Ascending aorta (tissue), 2 donors: ENCODE results near the gene B4GALNT3. TPM values are rescaled to one million over a fixed set of nuclear protein-coding genes. Genes with fewer than 3 reads are reported as not detected.

Source experiments
- DNase-seq, 2 donors: peaks; one replicate each; pipeline ENCODE4 v3.0.0-alpha.2; 2019; ENCODE audit warnings: low spot score in 2 of 2
- H3K27ac ChIP-seq, 2 donors: fragments of 200-600 bp; sonication (generic); one replicate each; pipeline ENCODE4 v1.5.1; 2016 to 2017; ENCODE audit warnings: mild to moderate bottlenecking in 1 of 2
- H3K27me3 ChIP-seq: fragments of 200-600 bp; sonication (generic); one replicate; pipeline ENCODE4 v1.5.1; 2017
- H3K36me3 ChIP-seq, 2 donors: fragments of 200-600 bp; sonication (generic); one replicate each; pipeline ENCODE4 v1.5.1; 2016
- H3K4me1 ChIP-seq, 2 donors: fragments of 200-600 bp; sonication (generic); one replicate each; pipeline ENCODE4 v1.5.1; 2016 to 2017; ENCODE audit warnings: mild to moderate bottlenecking in 1 of 2
- H3K4me3 ChIP-seq, 2 donors: fragments of 200-600 bp; sonication (generic); one replicate each; pipeline ENCODE4 v1.5.1; 2016 to 2017; ENCODE audit warnings: mild to moderate bottlenecking in 1 of 2
- H3K9me3 ChIP-seq, 2 donors: fragments of 200-600 bp; sonication (generic); one replicate each; pipeline ENCODE4 v1.5.1; 2016
- intact Hi-C: fragments of 100-400 bp; cut with DNase I; formaldehyde crosslinking; loops from one replicate; pipeline ENCODE4 v1.15.1; 2023
- total RNA-seq: library from RNA; depleted of rRNA; stranded (reverse); fragments of >200 nt; gene quantifications from one replicate; pipeline ENCODE4 v1.1.0, GENCODE V29; 2016
- TF ChIP-seq, protein P1 (sequence below), 3 experiments: fragments of 200-600 bp in 2 of 3; fragments of 450-650 bp in 1 of 3; sonication (generic) in 2 of 3; IDR thresholded peaks; one replicate each; pipeline ENCODE4 v1.5.1; 2016 to 2019; ENCODE audit warnings: antibody characterized with exemption in 3 of 3, mild to moderate bottlenecking in 1 of 3, moderate library complexity in 1 of 3

B4GALNT3 gene
- total RNA-seq, 1 donor from 2014 or later, result 10.4 TPM

DNA sequence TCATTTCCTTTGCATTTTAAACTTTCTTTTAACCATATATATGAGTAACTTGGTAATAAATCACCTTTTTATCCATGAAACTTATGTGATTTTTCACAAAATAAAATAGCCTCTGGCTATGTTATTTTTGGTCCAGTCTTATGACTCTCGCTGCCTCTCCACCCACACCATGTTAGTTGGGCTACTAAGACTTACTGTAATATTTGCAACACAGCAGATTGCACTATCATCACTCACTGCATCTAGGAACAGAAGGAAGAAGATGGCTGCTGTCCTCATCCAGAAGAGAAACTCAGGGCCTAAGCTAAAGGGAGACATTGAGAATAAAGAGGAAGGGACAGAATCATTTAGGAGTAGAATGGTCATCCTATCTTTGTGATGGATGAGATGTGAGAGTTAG, 12.6 kb upstream of the B4GALNT3 start:
- Histone ChIP-seq H3K9me3 (no peaks in the 10 kb centered on the region), H3K27ac (no peak overlapping the region), H3K27me3 (no peaks in the 10 kb centered on the region), H3K4me1 (no peaks in the 10 kb centered on the region), H3K36me3 (no peaks in the 10 kb centered on the region), H3K4me3 (no peak overlapping the region)
- DNase-seq, result no peak
- TF ChIP-seq, protein P1, sequence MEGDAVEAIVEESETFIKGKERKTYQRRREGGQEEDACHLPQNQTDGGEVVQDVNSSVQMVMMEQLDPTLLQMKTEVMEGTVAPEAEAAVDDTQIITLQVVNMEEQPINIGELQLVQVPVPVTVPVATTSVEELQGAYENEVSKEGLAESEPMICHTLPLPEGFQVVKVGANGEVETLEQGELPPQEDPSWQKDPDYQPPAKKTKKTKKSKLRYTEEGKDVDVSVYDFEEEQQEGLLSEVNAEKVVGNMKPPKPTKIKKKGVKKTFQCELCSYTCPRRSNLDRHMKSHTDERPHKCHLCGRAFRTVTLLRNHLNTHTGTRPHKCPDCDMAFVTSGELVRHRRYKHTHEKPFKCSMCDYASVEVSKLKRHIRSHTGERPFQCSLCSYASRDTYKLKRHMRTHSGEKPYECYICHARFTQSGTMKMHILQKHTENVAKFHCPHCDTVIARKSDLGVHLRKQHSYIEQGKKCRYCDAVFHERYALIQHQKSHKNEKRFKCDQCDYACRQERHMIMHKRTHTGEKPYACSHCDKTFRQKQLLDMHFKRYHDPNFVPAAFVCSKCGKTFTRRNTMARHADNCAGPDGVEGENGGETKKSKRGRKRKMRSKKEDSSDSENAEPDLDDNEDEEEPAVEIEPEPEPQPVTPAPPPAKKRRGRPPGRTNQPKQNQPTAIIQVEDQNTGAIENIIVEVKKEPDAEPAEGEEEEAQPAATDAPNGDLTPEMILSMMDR (IDR thresholded peaks at IDR 0.05), result no peak
- intact Hi-C loops, result no loop called here

DNA sequence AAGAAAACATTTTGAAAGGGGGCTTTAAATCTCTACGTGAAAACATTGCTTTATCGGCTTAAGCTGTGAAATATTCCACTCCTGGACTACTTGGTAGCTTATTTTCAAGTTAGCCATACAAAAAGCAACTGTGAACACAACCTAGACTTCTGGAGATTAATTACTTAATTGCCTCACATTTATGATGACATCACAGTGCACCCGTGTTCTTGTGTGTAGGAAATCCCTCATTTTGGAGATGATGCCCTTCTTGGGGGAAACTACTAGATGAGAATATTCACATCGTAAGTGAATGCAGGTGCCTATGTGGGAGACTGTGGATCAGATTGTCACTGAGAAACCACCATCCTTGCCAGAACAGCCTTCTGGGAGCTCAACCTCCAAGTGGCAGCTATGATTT, 10.5 kb upstream of the B4GALNT3 start:
- no peaks in the 10 kb centered on the region for H3K9me3 ChIP-seq
- no peak overlapping the region for H3K4me3 ChIP-seq
- H3K27ac ChIP-seq, result no peak overlapping the region
- no peaks in the 10 kb centered on the region for H3K27me3 ChIP-seq
- H3K4me1 ChIP-seq, result no peaks in the 10 kb centered on the region
- H3K36me3 ChIP-seq, result no peaks in the 10 kb centered on the region
- TF ChIP-seq, protein P1 (IDR thresholded peaks at IDR 0.05), result no peak
- intact Hi-C loops, result no loop called here
- DNase-seq, result no peak

DNA sequence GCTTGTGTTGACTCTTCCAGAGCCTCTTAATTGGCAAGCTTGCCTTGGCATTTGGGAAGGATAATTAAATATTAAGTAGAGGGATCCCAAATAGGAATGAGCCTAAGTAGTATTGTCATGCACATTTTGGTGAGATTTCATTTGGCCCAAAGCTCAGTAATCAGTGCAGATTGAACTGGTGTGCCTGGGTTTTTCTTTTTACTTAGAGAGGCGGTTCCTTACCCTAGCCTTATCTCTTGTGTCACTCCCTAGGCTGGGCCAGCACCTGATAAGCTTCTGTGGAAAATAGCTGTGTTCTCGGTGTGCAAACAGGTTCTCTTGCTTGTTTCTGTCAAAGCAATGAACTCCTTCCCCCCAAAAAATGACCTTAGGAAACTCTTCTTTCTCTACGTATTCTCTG, 9.3 kb upstream of the B4GALNT3 start:
- Histone ChIP-seq H3K27me3 (no peaks in the 10 kb centered on the region), H3K4me1 (no peaks in the 10 kb centered on the region), H3K4me3 (no peak overlapping the region), H3K27ac (no peak overlapping the region), H3K36me3 (no peaks in the 10 kb centered on the region), H3K9me3 (no peaks in the 10 kb centered on the region)
- TF ChIP-seq, protein P1 (IDR thresholded peaks at IDR 0.05), result no peak
- intact Hi-C loops, result no loop called here
- no peak for DNase-seq

DNA sequence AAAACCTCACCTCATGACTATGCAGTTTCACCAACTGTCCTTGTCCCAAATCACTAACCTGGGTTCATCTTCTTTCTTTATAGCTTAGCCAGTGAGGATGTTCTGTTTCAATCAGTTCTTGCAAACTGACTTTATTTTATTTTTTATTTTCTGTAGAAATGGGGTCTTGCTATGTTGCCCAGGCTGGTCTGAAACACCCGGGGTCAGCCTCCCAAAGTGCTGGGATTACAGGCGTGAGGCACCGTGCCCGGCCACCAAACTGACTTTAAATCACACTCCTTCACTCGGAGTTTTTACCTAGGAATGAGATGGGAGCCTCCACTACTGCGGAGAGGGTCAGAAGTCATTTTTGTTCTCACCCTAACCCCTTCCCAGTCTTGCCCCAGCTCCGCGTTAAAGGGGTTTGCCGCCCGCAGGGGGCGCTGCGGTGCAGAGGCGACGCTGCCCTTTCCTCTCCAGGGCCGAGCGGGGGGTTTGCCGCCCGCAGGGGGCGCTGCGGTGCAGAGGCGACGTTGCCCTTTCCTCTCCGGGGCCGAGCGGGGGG, 7.0 kb upstream of the B4GALNT3 start:
- H3K4me1 ChIP-seq, result no peaks in the 10 kb centered on the region
- no peak overlapping the region for H3K27ac ChIP-seq
- H3K27me3 ChIP-seq, result no peaks in the 10 kb centered on the region
- H3K36me3 ChIP-seq, result no peaks in the 10 kb centered on the region
- TF ChIP-seq, protein P1 (IDR thresholded peaks at IDR 0.05), result peak in 1 of 3 experiments; percentile 47
- H3K4me3 ChIP-seq, result no peak overlapping the region
- no peak for DNase-seq
- intact Hi-C loops, result loop anchor here (1.0 kb wide), 1 partner anchor 95 kb away; no protein-coding TSS in a partner anchor
- H3K9me3 ChIP-seq, result no peaks in the 10 kb centered on the region

GRCh38 chr12:454833-455232, 4.9 kb upstream of the B4GALNT3 start:
- TF ChIP-seq, protein P1 (IDR thresholded peaks at IDR 0.05), result no peak
- H3K27me3 ChIP-seq, result no peaks in the 10 kb centered on the region
- intact Hi-C loops, result loop anchor here (1.0 kb wide), 1 partner anchor 43 kb away; no protein-coding TSS in a partner anchor
- no peaks in the 10 kb centered on the region for H3K9me3 ChIP-seq
- no peak overlapping the region for H3K4me3 ChIP-seq
- H3K36me3 ChIP-seq, result no peaks in the 10 kb centered on the region
- no peak for DNase-seq
- no peak overlapping the region for H3K27ac ChIP-seq
- peaks cover 0 to 5% of the 10 kb centered on the region in 2 donors for H3K4me1 ChIP-seq

- TF ChIP-seq, protein P1 (IDR thresholded peaks at IDR 0.05), result no peak
- H3K36me3 ChIP-seq, result no peaks in the 10 kb centered on the region
- H3K27ac ChIP-seq, result no peak overlapping the region
- H3K9me3 ChIP-seq, result no peaks in the 10 kb centered on the region
- no peak overlapping the region for H3K4me3 ChIP-seq
- H3K4me1 ChIP-seq, result peaks cover 0 to 5% of the 10 kb centered on the region in 2 donors
- no peak for DNase-seq
- intact Hi-C loops, result no loop called here
- no peaks in the 10 kb centered on the region for H3K27me3 ChIP-seq
Measured at GRCh38 chr12:455821-456220, 3.9 kb upstream of the B4GALNT3 start.
